Stimulated activated CD4-positive, alpha-beta T cell treated with anti-CD3 and anti-CD28 coated beads, Interleukin-1b, Interleukin-23, amount 100 ng/mL, for 48 hours (primary cell): ENCODE results near the gene PAX7.
"Not testable (repeated sequence)": the region's sequence is repeated elsewhere in the genome, so short reads cannot be mapped to it uniquely, and the experiment has no call there.

Experiments
- DNase-seq: peaks from one replicate; pipeline ENCODE4 v3.0.0-alpha.2; 2020

Gene PAX7

DNA sequence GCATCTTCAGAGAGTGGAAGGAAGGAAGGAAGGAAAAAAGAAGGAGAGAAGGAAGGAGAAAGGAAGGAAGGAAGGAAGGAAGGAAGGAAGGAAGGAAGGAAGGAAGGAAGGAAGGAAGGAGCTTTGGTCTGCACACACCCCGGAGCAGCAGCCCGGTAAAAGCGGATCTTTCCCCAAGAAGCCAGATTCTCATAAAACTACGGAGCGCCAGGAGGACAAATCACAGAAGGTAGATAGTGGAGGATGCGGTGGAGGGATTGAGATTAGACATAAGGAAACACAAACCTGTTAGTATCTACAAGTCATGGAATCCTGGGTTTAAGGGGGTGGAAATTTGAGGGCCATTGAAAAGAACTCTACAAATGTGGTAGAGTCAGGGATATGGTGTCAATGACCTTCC is 36.7 kb downstream of the PAX7 start:
- DNase-seq: no peak

GRCh38 chr1:18668046-18668445 is 37.4 kb downstream of the PAX7 start:
- no peak for DNase-seq

DNA sequence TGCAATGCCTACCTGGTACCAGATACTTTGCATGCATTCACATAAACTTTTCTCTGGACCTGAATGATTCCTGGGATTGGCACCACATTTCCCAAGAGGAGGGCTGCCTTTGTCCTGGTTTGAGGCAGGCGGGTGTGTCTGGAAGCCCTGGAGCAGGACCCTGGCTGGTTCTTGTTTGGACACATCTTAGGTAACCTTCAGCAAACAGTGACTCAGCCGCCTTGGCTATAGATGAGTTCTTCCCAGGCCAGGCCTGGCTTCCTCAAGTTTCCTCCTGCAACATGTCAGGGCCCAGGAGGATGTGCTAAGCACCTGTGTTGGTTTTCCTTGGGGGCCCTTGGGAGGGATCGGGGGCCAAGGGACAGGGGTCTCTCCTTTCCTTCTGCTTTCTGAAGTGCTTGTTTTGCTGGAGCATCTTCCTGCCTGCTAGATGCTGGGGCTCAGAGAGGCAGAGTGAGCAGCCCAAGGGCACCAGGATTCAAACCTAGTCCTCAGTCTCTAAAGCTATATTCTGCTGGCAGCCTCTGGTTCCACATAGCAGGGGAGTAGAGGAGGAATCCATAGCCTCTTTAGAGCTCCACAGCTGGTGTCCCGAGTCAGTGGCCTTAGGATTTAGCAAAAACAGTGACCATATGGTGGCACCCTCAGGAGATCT is 38.2 kb downstream of the PAX7 start:
- DNase-seq: no peak

- DNase-seq: no peak
Measured at GRCh38 chr1:18670121-18670867, 39.6 kb downstream of the PAX7 start.

GRCh38 chr1:18670868-18671225 is 40.2 kb downstream of the PAX7 start:
- no peak for DNase-seq

GRCh38 chr1:18673976-18674375 is 43.3 kb downstream of the PAX7 start:
- DNase-seq: no peak

GRCh38 chr1:18676332-18676781 is 45.7 kb downstream of the PAX7 start:
- no peak for DNase-seq

DNA sequence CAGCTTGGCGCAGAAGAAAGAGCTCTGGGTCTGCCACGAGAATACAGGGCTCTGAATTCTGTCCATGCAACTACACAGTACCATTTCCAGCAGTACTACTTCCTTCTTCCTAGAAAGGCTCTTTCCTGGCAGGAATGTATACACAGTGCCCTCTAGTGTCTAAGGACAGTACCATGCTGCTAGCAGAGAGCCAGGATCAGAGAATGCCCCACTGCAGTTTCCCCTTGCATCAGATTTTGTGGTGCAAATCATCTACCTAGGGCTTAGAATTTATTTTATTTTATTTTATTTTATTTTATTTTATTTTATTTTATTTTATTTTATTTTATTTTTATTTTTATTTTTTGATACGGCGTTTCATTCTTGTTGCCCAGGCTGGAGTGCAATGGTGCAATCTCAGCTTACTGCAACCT is 50.8 kb downstream of the PAX7 start:
- DNase-seq: no peak

DNA sequence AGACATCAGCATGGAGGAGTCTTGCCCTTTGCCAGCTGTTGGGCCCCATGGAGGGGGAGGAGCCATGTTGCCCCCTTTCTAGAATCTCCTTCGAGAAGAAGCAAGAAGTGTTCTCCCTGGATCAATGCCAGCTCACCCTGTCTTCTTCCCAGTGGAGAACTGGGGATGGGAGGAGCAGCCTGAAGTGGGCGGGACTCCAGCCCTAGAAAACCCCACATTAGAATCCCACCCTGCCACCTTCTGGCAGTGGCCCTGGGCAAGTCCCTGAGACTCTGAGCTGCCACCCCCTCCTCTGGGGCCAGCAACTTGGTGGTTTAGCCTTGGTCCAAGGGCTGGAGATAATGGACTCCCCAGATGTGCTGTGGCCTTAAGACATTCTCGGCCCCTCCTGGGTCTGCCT is 51.7 kb downstream of the PAX7 start:
- no peak for DNase-seq

DNA sequence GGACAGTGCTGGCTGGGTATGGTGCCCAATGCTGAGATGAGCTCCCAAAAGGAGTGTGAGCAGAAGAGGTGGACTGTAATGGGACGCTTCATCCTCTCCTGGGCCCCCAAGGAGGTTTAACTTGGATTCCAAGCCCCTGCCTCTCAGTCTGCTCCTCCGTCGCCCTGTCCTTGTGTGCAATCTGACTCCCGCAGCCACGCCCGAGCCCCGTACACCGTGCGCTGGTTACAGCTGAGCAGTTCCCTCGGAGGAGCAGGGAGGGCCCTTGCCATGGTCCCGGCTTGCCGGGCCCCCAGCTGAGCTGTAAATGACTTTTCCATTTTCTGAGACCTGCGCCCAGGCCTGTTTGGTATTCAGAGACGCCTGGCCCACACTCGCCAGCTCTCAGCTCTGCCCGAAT is 53.7 kb downstream of the PAX7 start:
- no peak for DNase-seq

GRCh38 chr1:18686540-18686939 is 55.9 kb downstream of the PAX7 start:
- DNase-seq: no peak

- DNase-seq: no peak
Measured at GRCh38 chr1:18687273-18687672, 56.6 kb downstream of the PAX7 start.

DNA sequence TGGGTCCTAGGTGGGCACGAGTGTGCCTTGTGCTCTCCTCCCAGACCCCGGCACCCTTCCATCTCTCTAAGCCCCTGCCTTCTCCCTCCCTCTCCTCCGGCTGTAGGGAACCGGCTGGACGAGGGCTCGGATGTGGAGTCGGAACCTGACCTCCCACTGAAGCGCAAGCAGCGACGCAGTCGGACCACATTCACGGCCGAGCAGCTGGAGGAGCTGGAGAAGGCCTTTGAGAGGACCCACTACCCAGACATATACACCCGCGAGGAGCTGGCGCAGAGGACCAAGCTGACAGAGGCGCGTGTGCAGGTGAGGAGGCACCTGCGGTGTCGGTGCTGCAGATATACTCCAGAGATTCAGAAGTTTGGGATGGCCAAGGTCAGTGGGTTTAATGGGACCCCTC is 61.0 kb downstream of the PAX7 start:
- DNase-seq: no peak

- no peak for DNase-seq
Measured at GRCh38 chr1:18693256-18694098, 62.8 kb downstream of the PAX7 start.

DNA sequence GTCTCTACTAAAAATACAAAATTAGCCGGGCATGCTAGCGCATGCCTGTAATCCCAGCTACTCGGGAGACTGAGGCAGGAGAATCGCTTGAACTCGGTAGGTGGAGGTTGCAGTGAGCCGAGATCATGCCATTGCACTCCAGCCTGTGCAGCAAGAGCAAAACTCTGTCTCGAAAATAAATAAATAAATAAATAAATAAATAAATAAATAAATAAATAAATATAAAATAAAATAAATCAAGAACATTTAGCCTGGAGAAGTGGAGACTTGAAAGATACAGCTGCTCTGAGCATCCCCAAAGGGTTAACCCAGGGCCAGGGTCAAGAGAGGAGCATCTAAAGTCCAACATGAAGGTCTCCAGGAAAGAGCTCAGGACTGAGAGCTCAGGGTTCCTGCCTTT is 63.6 kb downstream of the PAX7 start:
- not testable (repeated sequence) for DNase-seq

DNA sequence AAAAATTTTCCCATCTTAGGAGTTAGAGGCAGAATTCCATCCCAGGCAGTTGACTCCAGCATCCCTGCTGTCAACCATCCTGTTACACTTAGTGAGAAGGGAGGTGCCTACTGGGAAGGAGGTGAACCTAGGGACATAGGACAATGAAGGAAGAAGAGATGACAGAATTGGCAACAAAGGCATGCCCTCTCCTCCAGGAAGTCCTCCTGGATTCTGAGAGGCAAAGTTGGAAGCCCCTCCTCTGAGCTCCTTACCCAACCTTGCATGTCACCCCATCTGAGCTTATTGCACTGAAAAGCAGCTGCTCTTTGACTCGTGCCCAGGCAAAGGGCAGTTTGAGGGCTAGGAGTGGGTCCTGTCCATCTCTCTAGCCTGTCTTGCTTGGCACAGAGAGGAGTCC is 66.9 kb downstream of the PAX7 start:
- no peak for DNase-seq

- no peak for DNase-seq
Measured at GRCh38 chr1:18700530-18700929, 69.9 kb downstream of the PAX7 start.

- DNase-seq: no peak
Measured at GRCh38 chr1:18701183-18701582, 70.5 kb downstream of the PAX7 start.

GRCh38 chr1:18703041-18703621 is 72.5 kb downstream of the PAX7 start:
- no peak for DNase-seq

DNA sequence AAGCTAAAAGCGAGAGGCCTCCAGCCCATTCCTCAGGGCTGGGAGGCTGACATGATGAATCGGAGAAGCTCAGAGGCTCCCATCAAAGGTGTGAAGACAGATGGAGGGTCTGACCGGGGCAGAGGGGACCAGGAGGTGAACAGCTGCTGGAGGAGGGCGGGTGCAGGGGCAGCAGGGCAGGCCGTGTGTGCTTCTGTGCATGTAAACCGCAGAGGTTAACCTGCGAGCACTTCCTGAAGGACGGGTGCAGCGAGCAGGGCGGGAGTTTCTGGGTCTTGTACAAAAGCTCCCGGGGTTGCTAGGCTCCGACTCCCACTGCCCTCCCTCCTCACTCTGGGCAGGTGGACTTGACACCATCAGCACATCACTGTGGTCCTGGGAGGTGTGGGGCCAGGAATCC is 75.2 kb downstream of the PAX7 start:
- no peak for DNase-seq

DNA sequence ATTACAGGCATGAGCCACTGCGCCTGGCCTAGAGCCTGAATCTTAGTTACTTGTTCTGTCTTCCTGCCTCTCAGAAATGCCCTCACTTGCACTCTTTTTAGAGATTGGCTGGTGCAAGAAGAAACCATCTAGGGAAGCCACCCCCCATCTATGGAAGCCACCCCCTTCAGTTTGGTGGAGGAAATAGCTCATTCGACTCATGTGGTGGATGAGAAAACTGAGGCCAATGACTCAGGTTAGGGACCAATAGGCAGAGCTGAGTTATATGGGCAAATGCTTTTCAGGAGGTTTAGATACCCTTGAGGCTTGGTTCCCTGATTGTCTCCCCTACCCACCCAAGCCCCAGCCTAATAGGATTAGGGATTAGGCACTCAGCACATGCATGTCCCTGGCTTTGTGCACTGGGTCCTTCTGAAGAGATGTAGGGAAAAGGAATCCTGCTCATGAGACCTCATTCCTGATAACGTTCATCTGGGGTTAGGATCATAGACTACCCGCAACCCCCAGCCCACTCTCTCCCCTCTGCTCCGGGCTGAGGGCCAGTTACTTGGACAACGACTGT is 77.1 kb downstream of the PAX7 start:
- peak; percentile 3 for DNase-seq

- no peak for DNase-seq
Measured at GRCh38 chr1:18710002-18710401, 79.4 kb downstream of the PAX7 start.

GRCh38 chr1:18711003-18711402 is 80.4 kb downstream of the PAX7 start:
- no peak for DNase-seq
